NCI-H510A treated with DMSO at 0.1 percent for 48 hours (cell line): ENCODE data around the gene TMOD2.
A peak's percentile ranks its signal among the peaks of the same experiment; 100 is the strongest.

Experiments used
- DNase-seq: peaks from one replicate; lab custom pipeline; 2025; lab: John Stamatoyannopoulos, UW

TMOD2 gene

GRCh38 chr15:51736069-51736468 is 15.3 kb upstream of the TMOD2 start:
- DNase-seq = no peak

- peak; percentile 14 for DNase-seq
Observed at GRCh38 chr15:51736751-51737521, 14.5 kb upstream of the TMOD2 start.

DNA sequence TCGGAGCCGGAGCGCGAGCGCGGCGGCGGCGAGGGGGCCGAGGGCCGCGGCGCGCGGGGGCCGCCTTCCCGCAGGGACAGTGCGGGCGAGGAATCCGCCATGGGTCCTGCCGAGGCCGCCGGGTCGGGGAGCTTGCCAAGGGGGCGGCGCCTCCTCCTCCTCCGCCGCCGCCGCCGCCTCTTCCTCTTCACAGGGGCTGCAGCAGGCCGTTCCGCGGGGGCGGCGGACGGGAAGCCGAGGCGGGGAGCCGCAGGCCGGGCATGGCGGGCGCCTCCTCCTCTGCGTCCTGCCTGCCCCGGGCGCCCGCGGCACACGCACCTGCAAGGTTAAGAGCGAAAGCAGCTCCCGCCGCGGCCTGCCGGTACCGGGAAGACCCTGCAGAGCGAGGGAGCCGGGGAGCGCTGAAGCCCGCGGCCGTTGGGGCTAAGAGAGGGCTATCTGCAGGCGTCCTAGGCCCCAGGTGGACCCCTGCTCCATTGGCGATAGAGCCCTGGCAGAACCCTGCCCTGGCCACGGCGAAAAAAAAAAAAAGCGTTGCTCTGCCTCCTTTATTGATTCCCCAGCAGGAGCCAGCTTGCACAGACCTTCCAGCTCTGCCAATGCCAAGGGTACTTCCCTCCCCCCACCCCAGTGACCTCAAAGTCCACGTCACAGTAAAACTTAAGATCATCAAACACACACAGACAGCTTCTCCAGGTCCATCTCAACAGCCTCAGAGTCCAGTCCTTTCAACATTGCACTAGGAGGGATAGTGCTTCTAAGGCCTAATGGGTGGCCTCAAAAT is 13.7 kb upstream of the TMOD2 start, which contains the start of gene LYSMD2:
Gene LYSMD2 (minus strand): TSS at position 134 of the 784 bp plus-strand sequence. CDS start 33 bp downstream, at position 101.
- DNase-seq = peak; percentile 38

- DNase-seq = no peak
Observed at GRCh38 chr15:51738553-51738952, 12.8 kb upstream of the TMOD2 start.

DNA sequence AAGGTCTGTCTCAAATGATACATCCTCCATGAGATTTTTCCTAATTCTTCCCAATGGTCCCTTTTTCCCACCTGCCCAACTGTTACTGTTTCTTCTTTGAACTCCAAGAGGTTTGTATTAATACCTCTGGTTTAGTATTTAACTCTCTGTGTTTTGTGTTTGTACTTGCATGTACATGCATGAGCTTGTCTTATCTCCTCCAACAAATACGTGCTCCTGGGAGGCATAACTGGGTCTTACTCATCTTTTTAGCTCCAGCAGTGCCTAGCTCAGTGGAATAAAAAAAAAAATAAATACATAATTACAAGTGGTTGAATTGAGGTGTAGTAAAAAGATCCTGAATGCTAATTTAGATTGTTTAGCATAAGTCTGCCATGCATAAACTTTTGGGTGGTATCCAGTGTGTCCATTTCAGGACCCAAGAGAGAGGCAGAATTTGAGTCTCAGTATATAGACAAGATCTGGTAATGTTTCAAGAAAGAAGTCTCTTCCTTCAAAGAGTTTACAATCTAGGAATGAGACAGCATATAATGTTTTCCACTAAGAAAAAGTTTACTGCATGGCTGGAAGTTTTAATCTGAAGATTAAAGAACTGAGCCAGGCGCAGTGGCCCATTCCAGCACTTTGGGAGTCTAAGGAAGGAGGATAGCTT is 12.2 kb upstream of the TMOD2 start:
- no peak for DNase-seq

DNA sequence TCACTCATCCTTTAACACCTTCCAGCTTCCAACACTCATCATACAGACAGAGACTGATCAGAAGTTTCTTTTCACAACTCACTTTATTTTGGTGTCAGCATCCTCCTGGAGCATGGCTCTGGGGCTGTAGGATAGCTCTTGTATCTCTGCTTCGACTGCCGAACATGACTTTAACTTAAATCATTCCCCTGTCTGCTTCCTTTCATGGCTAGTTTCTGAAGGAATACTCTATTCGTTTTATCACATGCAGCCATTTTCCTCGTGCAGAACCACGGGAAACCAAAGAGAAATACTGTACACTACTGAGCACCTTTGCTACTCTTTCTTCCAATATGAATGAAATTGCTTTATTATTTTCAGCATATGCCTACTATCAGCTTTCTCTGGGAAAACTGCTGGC is 2.1 kb upstream of the TMOD2 start:
- no peak for DNase-seq

DNA sequence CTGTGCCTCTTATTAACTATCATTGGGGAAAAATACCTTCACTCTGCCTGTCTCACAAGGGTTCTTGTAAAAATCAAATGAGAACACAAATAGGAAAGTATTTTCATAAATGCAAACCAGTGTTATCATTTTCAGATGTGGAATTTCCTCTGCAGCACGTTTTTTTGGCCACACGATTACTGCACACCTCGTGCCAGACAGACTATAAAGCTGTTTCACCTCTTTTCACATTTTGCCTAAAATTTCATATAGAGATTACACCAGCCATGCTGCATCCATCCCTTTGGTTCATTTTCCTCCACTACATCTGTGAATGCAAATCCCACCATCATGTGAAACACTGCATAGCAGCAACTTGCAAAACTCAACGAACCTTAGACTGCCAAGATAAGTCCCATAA is 1.2 kb upstream of the TMOD2 start:
- no peak for DNase-seq

GRCh38 chr15:51751697-51752683 is 593 bp downstream of the TMOD2 start:
- DNase-seq = peak; percentile 43

DNA sequence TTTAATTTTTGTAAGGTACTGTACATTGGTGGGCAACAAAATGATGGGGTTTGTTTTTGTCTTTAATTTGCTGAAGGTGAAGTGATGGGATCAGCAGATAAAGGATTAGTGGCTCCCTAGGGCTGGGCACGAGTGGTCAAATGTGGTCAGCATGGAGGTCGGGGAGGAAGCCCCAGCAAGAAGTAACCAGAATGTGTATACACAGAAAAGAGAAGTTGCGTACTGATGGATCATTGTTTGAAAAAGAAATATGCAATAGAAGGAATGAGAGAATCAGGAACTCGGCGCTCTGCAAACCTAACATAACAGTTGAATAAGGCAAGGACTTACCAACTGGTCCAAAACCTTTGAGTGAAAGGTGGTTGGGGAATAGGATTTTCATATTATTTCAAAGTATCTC is 1.5 kb downstream of the TMOD2 start:
- no peak for DNase-seq

GRCh38 chr15:51754267-51754666 is 2.9 kb downstream of the TMOD2 start:
- no peak for DNase-seq

GRCh38 chr15:51755790-51756189 is 4.4 kb downstream of the TMOD2 start:
- no peak for DNase-seq

- DNase-seq = no peak
Observed at GRCh38 chr15:51756482-51756881, 5.1 kb downstream of the TMOD2 start.

DNA sequence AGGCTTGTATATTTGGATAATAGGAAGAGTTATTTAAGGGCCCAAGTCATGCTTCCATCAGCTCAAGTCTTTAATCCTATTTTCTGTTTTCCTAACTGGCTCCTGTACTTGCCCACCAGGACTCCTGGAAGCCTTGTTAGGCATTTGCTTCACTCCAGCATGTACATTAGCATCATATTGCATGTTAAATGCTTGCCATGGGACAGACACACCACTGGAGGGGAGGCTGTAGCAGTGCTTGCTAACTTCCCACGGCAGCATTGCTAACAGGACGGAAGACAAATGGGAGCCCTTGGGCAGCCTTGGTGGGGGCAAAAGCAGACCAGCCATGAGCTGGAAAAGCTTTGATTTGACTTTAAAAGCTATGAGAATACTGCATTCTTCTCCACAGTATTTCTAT is 6.1 kb downstream of the TMOD2 start:
- no peak for DNase-seq

DNA sequence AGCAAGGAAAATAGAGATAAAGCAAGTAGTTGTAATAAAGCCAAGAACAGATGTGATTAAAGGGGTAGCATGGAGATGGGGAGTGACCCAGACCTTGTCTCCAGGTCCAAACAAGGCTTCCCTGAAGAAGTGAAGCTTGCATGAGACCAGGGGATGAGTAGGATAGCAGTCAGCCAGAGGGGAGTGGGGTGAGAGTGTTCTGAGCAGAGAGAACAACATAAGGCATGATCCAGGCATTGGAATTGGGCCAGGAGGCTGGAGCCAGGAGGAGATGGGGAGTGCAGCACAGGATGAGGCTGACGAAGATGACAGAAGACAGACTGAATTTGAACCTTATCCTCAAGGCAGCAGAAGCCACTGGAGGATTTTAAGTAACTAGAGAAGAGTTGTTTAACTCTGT is 7.2 kb downstream of the TMOD2 start:
- DNase-seq = no peak

DNA sequence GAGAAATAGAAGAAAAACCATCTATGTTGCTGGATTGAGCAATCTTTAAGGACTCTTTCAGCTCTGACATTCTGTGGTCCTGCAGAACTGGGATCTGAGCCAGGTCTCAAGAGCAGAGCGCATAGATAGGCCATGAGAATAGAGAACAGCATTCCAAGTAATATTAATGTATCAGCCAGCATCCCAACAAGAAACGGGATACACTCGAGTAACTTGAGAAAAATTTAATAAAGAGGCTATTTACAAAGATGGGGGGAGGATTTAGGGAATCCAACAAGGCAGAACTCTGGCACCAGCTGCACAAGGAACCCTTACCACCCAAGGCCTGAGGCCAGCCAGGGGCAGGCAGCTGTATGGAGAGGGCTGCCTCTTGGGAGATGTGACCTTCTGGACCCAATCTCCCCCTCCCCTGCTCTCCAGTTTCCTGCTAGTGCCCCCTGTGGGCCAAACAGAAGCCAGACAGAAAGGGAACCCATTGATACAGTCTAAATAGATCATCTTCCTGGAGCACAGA is 8.2 kb downstream of the TMOD2 start:
- DNase-seq = peak; percentile 27

GRCh38 chr15:51760805-51761204 is 9.4 kb downstream of the TMOD2 start:
- DNase-seq = no peak

- DNase-seq = no peak
Observed at GRCh38 chr15:51765751-51766150, 14.4 kb downstream of the TMOD2 start.

DNA sequence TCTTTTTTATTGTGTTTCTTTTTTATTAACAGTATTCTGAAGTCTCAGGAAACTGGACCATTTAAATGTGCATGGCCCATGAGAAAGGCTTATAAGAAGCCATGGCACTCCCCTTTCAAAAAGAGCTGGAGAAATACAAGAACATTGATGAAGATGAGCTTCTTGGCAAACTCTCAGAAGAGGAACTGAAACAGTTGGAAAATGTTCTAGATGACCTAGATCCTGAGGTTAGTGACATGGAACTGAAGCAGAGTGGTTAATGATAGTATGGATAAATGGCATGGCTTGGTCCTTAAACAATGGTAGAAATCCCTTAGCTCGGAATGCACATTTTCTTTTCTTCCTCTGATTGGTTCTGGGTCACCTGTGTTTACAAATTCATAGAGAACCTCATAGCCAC is 14.9 kb downstream of the TMOD2 start:
- DNase-seq = no peak

DNA sequence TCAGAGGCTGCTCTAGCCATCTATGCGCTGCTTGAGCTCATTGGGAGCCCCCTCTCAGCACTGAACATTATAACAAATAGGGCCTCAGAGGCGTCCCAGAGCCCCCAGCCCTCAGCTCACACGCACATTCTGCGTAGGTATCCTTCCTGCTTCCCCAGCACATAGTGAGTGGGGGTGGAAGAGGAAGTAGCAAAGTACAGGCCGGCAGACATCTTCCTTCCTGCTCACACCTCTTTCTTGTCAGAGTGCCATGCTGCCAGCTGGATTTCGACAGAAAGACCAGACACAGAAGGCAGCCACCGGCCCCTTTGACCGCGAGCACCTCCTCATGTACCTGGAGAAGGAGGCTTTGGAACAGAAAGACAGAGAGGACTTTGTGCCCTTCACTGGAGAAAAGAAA is 16.6 kb downstream of the TMOD2 start:
- DNase-seq = no peak

DNA sequence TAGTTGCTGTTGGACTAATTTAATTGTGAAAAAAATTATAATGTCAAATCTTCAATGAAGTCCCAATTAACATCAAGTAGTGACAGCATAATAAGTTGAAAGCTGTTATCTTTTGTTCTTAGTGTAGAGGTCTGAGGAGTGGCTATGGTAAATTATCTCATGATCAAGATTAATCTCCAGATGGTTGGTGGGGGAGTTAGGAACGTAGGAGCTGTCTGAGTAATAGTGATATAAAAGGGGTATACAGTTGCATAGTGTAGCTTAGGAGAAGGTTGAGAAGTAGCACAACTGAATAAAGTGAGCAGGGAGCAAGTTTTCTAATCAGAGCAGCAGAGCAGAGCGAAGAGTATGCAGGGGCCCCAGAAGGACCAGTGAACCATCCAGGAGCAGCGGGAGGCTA is 19.5 kb downstream of the TMOD2 start:
- no peak for DNase-seq

- DNase-seq = peak; percentile 14
Observed at GRCh38 chr15:51771773-51772172, 20.4 kb downstream of the TMOD2 start.
